Measurements from ENCODE around the gene SAMD5.

DNA sequence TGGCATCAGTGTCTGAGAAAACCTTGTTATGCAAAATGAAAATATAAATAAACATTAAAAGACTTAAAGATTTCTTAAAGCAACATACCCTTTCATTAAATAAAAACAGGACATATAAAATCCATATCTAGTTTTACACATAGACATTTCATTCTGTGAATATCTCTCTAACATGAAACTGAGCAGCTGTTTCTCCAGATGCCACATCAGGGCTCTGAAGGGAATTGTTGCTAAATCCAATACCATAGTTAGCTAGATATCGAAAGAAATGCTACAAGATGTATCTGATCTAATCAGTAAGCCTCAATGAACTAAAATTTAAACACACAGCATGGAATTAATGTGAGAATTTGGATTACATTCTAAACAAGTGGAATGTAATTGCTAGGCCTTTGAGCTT, 74.5 kb downstream of the SAMD5 start:
- TF ChIP-seq POLR2AphosphoS5 (IDR thresholded peaks at IDR 0.05): no peak
- no peak for TF ChIP-seq CTCF (IDR thresholded peaks at IDR 0.05)
- TF ChIP-seq EP300 (IDR thresholded peaks at IDR 0.05): no peak

Measured in suprapubic skin (tissue), 4 donors.